HUDEP-2 (cell line): ENCODE data around the gene ATP2B2.

Experiments
- DNase-seq, 76 experiments: peaks; one replicate each; lab custom pipeline; 2025; ENCODE audit not compliant: unreplicated experiment in 76 of 76; lab: John Stamatoyannopoulos, UW

Gene ATP2B2

DNA sequence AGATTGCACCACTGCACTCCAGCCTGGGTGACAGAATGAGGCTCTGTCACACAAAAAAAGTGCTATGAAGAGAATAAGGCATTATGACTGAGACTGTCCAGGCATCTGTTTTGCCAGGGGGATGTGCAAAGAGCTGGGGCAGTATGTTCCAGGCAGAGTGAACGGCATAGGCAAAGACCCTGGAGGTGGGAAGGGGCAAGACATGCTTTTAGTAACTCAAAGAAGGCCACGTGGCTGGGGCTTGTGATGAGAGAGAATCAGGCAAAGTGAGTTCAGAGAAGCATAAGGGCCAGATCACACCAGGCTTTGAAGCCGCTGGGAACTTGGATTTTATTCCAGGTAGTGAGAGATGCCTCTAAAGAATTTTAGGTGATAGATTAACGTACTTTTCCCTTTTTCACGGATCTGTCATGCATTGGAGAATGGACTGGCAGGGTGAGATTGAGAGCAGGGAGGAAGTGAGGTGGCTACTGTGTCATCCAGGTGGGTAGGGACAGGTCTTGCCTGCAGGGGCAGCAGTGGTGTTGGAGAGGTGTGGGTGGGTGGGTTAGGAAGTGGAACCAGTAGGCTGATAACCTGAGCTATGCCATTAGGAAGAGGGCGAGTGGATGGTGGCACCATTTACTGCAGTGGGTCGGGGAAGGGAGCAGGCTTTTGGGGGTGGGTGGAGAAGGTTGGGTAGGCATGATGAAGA lies 31.7 kb downstream of the ATP2B2 start:
- no peak for DNase-seq

DNA sequence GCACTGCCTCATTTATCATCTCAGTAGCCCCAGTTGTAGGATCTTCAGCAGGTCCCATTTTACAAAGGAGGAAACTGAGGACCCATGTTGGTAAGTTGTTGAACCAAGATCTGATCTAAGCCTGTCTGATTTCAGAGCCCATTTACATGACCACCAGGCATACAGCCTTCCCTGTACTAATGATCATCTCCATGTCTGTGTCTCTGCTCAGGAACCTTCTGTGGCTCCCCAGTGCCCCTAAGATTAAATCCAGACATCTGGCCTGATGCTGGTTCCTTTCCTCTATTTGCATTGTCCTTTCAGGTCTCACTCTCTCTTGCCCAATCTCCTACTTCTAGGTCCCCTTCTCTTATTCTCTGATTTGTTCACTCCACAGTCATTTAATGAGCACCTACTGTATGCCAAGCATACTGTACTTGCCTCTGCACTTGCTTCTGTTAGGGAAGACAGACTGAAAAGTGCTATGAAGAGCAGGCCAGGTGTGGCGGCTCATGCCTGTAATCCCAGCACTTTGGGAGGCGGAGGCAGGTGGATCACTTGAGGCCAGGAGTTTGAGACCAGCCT lies 32.4 kb downstream of the ATP2B2 start:
- DNase-seq = no peak

DNA sequence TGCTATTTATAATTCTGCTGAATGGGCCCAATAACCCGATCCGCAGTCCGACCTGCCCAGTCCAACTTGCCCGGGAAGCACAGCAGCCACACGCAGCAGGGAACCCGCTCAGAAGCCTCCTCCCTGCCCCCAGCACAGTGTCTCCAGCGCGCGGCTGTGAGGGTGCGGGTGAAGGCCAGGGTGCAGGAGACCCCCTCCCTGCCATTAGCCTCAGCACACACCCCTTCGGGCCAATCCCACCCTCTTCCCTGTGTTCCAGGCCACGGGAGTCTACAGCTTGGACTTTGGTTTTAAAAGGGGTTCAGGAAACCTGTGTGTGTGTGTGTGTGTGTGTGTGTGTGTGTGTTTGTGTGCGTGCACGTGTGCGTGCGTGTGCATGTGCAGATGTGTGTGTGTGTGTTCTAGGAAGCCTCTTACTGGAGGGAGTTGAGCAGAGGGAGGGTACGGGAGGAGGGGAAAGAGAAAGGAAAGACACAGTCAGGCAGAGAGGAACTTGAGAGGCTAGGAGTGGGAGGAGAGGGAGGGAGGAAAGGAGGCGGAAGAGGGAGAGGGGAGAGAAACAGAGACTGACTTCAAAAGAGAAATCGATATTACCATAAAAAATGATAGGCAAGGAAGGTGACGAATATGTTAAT lies 34.2 kb downstream of the ATP2B2 start:
- DNase-seq = no peak

DNA sequence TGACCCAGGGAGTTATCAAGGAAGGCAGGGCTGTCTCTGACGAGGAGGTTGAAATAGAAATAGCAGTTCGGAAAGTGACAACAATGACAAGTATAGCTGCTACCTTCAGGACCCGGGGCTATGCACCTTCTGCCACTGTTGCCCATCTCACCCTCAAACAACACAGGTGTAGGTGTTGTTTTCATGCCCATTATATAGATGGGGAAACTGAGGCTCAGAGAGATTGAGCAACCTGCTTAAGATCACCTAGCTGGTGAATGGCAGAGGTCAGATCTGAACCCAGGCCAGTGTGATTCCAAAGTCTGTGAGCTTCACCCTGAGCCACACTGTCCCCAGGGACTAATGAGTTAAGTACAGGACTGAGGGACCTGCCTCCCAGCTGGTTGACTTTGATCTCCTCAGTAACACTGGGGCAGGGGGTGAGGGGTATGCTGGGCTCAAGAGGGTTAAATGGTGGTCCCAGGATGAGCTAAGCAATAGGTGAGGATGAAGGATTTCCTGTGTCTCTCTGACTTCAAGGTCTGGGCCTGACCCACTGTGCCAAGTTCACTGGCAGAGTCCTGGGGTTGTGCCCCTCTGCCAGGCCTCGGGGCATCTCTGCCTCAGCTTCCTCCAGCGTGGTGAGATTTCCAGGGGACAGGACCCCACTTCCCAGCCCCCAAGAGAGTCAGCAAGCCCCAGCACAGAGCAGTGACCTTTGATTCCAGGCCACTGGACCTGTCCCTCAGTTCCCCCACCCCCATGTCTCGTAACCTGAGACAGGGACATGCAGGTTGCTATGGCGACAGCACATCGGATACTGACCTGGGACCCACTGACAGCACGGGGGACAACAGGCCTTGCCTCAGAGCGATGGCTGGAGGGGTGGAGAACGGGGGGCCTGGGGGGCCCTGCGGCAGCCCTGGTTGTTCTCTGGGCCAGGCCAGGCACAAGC lies 35.0 kb downstream of the ATP2B2 start:
- no peak for DNase-seq

DNA sequence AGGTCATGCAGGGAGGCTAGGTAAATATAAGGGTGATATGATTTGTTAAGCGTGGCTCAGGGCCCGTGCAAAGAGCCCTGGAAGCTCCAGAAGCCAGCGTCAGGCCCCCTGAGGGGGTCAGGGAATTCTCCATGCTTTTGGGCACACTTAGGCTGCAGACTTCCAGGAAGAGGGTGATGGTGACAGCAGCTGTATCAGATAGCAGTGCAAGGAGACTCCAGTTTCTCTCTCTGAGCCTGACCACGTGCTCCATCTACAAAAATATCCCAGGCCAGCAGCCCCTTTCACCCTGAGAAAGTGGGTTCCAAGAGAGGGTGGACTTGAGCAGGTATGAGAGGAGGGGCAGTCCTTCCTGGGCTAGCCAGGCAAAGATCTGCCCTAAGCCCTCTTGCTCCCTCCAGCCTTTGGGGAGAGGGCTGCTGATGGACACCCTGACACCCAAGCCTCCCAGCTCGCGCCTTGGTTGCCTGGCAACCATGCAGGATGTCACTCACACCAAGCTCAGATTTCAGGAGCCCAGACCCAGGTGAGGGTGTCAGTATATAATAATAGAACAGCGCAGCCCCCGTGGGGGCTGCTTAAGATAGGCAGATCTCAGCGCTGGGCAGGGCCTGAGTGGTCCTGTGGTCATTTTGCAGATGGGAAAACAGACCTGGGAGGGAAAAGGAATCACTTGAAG lies 35.8 kb downstream of the ATP2B2 start:
- DNase-seq = no peak

DNA sequence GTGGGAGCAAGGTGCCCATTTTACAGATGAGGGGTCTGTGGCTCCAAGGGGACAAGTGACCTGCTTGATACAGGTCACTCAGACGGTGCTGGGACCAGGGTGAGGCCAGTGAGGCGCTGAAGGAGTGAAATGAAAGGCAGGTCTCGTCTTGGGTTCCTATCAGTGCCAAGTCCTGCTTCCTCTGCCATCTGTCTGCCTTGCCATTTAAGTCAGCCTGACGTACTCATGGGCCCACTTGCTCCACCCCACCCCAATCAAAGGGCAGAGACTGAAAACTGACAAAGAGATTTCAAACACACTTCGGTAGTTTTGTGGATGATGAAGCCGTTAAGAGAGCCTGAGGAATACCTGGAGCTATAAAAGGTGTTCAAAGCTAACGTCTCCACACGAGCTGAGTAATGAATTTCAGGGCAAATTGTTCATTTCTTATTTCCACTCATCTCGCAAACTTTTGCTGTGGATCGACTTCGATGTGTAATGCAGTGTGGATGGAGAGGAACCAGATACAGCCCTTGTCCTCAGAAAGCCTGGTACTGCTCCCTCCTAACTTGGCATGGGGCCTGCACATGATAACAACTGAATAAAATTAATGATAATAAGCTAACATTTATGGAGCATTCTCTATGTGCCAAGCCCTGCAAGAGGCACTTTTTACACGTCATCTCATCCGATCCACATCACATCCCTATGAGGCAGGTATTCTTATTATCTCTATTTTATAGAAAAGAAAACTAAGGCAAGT lies 36.6 kb downstream of the ATP2B2 start:
- no peak for DNase-seq

DNA sequence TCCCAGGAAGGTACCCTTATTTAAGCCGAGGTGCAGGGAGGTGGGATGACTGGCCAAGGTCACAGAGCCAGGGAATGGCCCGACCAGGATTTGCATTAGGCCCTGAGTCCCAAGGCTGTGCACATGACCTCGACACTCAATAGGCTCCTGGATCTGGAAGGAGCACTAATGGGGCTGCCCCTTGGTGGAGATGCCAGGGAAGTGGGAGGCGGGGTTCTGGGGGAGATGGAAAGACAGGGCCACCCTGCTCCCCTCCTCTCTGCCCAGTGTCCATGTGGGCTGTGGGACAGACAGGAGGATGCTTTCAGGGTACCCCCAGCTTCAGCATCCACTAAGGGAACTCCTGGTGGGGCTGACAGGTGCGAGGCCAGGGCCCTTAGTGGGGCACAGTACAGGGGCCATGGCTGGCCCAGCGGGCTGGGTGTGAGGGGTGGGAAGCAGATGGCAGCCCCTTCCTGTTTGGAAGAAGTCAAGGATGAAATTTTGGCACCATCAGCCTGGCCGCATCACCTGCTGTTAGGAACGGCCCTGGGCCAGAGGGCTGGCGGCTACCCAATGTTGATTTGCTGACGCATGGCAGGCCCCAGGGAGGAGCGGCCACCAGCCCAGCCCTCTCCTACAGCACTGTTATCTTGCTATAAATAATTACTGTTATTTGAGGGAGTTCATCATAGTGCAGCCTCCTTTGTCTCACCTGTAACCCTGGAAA lies 37.3 kb downstream of the ATP2B2 start:
- peak in 3 of 76 experiments; percentile 3 to 6 (median 3) for DNase-seq

DNA sequence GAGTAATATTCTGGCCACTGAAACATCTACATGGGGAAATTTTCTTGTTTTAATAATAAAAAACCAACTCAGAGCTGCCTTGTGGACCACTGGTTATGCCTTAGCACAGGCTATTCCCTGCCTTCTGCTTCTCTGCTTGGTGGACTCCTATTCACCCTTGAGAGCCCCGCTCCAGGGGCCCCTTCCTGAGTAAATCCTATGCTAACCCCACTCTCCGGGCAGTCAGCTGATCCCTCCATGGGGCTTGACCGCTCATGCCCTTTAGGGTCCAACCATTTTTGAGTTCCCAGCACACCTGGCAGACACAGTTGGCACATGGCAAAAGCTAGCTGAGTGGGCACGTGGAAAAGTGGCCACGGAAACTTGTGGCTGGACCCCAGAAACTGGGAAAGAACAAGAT lies 38.2 kb downstream of the ATP2B2 start:
- no peak for DNase-seq

DNA sequence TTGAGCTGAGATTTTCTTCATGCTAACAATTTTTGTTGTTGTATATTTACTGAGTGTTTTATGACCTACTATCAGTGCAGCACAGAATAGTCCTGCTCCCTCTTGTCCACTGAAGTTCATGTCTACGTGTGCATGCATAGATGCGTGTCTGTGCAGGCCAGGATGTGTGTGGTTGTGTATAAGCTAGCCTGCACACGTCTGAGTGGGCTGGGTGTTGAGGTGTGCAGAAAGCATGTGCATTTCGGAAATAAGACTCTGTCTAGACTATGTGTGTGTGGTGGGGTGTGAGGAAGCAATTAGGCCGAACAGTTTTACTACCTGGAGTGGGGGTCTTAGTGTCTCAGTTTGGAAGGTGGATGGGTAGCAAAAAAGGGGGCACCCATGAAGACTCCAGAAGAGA lies 39.2 kb downstream of the ATP2B2 start:
- DNase-seq = no peak

DNA sequence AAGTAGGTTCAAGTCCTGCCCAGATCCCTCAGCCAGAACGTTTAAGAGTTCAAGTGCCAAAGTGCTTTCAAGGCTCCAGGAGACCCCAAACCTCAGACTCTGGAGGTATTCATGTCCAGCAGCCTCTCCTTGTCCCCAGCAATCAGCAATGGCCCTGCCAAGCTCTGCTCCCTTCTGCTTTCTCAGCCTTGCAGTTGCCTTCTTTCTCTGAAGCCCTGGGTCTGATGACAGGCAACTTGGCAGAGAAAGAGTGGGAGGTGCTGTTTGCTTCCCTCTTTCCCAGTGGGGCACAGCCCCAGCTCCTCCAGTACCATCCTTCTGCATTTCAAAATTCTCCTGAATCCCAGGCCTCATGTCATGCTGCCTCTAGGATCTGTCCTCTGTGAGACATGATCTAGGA lies 40.2 kb downstream of the ATP2B2 start:
- DNase-seq = no peak

DNA sequence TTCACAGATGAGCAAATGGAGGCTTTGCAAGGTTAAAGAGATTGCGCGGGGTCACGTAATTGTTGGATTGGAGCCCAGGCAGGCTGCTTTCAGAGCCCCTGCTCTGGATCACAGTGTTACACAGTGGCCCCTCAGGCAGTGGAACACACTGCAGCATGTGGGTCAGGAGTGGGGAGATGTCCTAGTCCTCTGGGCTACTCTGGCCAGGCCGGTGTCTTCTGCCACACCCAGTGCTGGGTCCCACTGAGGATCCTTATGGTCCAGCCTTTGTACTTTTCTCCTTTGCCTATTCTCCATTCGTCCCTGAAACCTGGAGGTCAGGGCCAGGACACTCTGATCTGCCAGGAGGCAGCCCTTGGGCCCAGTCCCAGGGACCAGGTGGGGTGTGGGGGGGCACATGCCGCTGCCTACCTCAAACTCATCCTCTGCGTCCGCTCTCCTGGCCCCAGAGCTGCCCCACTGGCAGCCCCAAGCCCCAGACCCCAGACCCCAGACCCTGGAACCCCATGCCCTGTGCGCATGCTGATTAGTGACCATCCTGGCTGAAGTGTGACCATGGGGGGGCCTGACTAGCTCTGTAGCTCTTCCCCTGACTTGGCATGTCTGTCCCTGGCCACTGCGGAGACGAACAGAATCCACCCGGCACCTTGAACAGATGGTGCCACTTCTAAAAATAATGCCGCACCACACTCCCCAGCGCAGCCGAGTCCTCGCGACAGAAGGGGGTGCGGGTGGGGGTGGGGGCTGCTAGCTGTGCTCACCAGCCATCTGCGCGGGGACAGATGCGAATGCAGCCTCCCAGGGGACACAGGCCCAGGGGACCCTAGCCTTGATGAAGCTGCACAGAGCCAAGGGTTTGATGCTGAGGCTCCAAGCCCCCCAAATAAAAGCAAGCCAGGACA lies 41.6 kb downstream of the ATP2B2 start:
- no peak for DNase-seq

DNA sequence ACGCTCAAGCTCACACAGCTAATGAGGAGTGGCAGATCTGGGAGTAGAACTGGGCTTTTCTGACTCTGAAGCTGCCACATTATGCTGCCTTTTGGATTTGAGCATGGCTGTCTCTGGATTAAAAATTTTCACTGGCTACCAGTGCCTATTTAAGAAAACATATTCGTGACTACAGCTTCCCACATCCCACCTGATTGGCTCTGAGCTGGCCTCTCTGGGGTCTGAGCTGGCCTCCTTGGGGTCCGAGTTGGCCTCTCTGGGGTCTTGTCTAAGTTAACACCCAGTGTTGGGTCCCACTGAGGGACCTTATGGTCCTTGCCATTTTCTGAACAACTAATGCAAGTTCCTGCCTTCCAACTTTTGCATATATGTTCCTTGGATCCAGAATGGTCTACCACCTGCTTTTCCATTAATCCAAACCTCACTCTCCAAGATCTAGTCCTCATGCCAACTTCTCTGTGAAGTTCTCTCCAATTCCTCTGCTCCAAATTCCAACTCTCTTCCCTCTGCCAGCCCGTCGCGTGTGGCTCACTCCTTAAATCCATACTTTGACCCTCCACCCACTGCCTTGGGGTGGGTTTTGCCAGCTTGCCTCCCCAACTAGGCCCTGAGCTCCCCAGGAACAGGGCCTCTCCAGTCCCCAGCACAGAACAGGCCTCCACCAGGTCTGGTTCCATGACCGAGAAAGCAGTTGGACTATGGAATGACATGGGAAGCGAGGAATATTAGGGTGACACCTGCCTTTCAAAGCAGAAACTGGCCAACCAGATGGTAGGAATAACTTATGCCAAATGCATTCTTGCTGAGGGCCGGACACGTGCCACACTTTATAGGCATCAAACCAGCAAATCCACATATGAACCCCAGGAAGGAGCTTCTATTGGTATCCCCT lies 42.5 kb downstream of the ATP2B2 start:
- no peak for DNase-seq

DNA sequence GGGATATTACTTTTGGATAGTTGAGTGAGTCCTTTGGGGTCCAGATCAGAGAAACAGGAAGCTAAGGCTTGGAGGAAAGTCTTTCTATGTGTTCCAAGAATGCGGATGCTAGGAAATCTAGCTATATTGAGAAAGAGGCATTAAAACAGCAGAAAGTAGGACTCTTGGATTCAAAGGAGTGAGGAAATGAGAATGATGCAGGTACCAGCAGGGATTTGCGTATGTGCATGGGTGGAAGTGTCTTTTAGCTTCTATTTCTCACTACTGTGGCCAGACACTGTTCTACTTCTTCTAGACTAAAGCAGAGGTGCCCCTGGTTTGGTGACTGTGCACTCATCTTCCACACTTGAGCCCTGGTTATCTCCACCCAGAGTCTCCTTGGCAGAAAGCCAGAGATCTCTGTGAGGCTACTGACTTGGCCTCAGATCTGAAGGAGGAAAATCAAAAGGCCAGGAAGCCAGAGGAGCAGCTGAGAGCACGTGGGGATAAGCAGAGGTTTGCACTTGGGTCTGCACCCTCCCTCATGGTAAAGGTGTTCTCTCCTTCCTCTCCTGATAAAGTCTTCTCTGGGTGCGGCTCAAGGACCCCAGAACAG lies 44.3 kb downstream of the ATP2B2 start:
- peak in 32 of 76 experiments; percentile 1 to 68 (median 21) for DNase-seq

DNA sequence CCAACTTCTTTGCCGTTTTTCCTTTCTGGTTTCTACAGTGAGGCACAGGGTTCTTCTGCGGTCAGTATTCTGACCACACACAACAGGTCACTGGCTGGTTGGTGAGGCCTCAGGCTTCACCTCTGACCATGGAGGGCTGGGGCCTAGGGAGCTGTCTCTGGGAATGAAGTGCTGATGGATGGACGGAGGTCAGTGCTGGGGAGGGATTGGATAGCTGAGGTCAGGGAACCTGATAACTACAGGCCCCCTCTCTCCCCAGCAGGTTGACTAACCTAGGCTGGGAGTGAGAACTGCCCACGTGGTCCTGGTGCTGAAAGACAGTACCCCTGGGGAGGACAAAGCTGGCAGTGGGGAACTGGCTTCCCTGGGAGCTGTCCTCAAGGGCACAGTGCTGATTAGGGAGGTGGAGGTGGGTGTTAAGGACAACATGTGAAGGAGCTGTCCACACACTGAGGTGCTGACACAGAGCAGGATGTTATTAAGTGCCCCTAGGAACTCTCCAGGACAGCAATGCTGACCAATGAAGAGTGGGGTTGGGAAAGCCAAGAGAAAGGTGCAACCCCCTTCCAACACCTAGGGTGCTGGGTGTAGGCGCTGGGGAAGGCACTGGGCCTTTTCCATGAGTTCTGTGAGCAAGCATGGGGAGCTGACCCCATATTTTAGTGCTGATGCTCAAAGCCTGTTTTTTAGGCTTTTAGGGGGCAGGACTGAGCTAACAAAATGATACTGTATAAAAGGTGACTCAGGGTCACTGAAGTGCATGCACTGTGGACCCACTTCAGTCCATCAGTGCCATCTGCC lies 45.2 kb downstream of the ATP2B2 start:
- DNase-seq = peak in 48 of 76 experiments; percentile 2 to 56 (median 23)

DNA sequence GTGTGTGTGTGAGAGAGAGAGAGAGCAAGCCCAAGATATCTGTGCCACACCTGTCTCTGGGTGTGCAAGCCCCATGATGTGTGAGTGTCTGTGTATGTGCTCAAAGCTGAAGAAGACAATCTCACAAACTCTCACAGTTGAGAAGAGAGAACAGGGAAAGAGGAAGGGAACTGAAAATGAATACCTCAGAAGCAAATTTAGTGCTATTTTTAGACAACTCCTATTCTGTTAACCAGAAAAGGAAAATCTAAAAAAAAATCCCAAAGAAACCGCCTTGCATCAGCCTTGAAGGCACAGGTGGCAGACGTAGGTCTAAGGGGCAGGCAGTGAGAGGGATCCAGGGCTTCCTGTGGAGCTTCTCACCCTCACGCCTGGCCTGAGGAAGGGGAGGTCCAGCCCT lies 47.8 kb downstream of the ATP2B2 start:
- DNase-seq = no peak

DNA sequence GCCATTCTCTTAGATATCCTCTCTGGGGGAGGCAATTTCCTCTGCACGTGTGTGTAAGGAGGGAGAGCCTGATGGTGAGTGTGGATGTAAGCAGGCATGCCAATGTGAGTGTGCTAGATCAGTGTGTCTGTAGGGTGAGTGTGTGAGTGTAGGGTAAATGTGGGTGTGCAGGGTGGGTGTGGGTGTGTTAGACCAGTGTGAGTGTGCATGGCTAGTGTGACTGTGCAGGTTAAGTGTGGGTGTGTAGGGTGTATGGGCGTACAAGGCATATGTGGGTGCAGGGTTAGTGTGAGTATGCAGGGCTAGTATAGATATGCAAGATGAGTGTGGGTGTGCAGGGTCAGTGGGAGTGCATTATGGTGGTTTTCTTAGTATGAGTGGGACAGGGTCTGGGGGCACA lies 48.4 kb downstream of the ATP2B2 start:
- no peak for DNase-seq
